Lower leg skin (tissue), 4 donors: Measurements from ENCODE around the gene PILRB. TPM values are rescaled to one million over a fixed set of nuclear protein-coding genes. Genes with fewer than 3 reads are reported as not detected.
"Not testable (repeated sequence)": the region's sequence is repeated elsewhere in the genome, so short reads cannot be mapped to it uniquely, and the experiment has no call there.

ENCODE experiments used
- DNase-seq, 2 donors: peaks; one replicate each; pipeline ENCODE4 v3.0.0-alpha.2; 2019; ENCODE audit warnings: low spot score in 2 of 2
- H3K4me3 ChIP-seq: fragments of 200-600 bp; sonication (generic); 2 replicates; pipeline ENCODE4 v1.5.1; 2017; ENCODE audit warnings: mild to moderate bottlenecking, low read depth; ENCODE audit not compliant: poor library complexity, severe bottlenecking
- CTCF ChIP-seq, 3 donors: fragments of 450-650 bp; IDR thresholded peaks; one replicate each; pipeline ENCODE4 v1.5.1; 2016; ENCODE audit warnings: antibody characterized with exemption in 3 of 3, mild to moderate bottlenecking in 3 of 3, moderate library complexity in 2 of 3
- POLR2A ChIP-seq, 2 donors: fragments of 450-650 bp; IDR thresholded peaks; one replicate each; pipeline ENCODE4 v1.6.1; 2016 to 2017; ENCODE audit warnings: antibody characterized with exemption in 2 of 2, mild to moderate bottlenecking in 1 of 2, moderate library complexity in 1 of 2
- WGBS, 2 donors: methylation state at CpG; one replicate each; pipeline ENCODE4 v1.1.5; 2018; 5-methylcytosine and 5-hydroxymethylcytosine counted together
- intact Hi-C: fragments of 100-400 bp; cut with DNase I; formaldehyde crosslinking; loops from one replicate; pipeline ENCODE4 v1.15.0; 2023; ENCODE audit warnings: low total_unique reads
- total RNA-seq, 4 donors: library from RNA; depleted of rRNA; stranded (reverse); fragments of >200 nt; gene quantifications; one replicate each; pipeline ENCODE4 v1.1.0, GENCODE V29; 2016

PILRB gene
- total RNA-seq, 4 donors from 2014 or later: 33.3 to 86.8 (median 47.3) TPM

GRCh38 chr7:100374601-100375000 lies 16.7 kb downstream of the PILRB start:
- intact Hi-C loops: no loop called here
- no peak for DNase-seq
- no peak for TF ChIP-seq POLR2A (IDR thresholded peaks at IDR 0.05)
- no peak for TF ChIP-seq CTCF (IDR thresholded peaks at IDR 0.05)
- 77 to 81% methylated on average over 5 of the region's 5 CpGs for WGBS, 2 donors
- H3K4me3 ChIP-seq: no peak overlapping the region

GRCh38 chr7:100376066-100376465 lies 18.1 kb downstream of the PILRB start:
- no peak for TF ChIP-seq CTCF (IDR thresholded peaks at IDR 0.05)
- no peak for TF ChIP-seq POLR2A (IDR thresholded peaks at IDR 0.05)
- DNase-seq: no peak
- intact Hi-C loops: no loop called here
- WGBS, 2 donors: 84 to 96% methylated on average over 3 of the region's 3 CpGs
- no peak overlapping the region for H3K4me3 ChIP-seq

DNA sequence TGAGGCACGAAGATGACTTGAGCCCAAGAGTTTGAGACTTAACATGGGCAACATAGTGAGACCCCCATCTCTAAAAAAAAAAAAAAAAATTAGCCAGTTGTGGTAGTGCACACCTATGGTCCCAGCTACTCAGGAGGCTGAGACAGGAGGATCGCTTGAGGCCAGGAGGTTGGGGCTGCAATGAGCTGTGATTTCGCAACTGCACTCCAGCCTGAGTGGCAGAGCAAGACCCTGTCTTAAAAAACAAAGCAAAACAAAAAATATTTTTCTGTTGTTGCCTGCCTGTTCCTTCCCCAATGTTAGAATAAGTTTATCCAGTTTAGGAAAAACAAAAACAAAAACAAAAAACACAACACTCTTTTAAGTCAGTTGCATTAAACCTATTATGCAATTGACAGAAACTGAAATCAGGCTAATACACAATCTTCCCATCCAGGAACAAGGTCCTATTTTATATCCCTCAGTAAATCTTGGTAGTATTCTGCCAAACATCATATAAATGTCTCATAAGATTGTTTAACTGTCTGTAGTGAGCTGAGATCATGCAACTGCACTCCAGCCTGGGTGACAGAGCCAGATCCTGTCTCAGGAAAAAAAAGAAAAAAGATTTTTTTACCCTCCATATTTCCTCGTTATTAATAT lies 20.3 kb downstream of the PILRB start:
- no peak for DNase-seq
- no peak for TF ChIP-seq CTCF (IDR thresholded peaks at IDR 0.05)
- no peak overlapping the region for H3K4me3 ChIP-seq
- intact Hi-C loops: no loop called here
- 80 to 91% methylated on average over 4 of the region's 4 CpGs for WGBS, 2 donors

DNA sequence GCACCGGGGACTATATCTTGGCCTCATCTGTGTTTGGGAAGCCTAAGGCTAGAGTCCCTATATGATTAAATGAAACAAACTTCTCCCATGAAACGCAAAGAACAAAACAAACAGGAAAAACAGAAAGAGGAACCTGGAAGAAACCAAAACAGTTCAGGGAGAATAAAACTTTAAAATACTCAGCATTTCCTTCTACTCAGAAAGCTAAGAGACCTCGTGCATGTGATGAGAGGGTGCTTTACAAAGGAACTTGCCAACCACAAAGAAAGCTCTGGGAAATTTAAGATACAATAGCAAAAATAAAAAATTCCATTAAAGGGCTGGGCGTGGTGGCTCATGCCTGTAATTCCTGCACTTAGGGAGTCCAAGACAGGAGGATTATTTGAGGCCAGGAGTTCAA lies 22.3 kb downstream of the PILRB start:
- H3K4me3 ChIP-seq: no peak overlapping the region
- intact Hi-C loops: no loop called here
- WGBS, 2 donors: 72 to 74% methylated on average over 4 of the region's 4 CpGs
- DNase-seq: no peak
- TF ChIP-seq POLR2A (IDR thresholded peaks at IDR 0.05) (no peak), CTCF (IDR thresholded peaks at IDR 0.05) (no peak)

GRCh38 chr7:100381531-100382233 lies 23.8 kb downstream of the PILRB start:
- H3K4me3 ChIP-seq, intact Hi-C loops, DNase-seq: not testable (repeated sequence)
- 67 to 91% methylated on average over 45 to 47 of the region's 49 CpGs for WGBS, 2 donors

DNA sequence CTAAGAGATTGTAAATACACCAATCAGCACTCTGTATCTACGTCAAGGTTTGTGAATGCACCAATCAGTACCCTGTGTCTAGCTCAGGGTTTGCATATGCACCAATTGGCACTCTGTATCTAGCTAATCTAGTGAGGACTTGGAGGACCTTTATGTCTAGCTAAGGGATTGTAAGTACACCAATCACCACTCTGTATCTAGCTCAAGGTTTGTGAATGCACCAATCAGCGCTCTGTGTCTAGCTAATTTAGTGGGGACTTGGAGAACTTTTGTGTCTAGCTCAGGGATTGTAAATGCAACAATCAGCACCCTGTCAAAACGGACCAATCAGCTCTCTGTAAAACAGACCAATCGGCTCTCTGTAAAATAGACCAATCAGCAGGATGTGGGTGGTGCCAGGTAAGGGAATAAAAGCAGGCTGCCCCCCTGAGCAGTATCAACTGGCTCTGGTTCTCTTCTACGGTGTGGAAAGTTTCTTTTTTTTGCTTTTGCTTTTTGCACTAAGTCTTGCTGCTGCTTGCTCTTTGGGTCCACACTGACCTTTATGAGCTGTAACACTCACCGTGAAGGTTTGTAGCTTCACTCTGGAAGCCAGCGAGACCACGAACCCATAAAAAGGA lies 24.4 kb downstream of the PILRB start:
- intact Hi-C loops, DNase-seq, H3K4me3 ChIP-seq: not testable (repeated sequence)
- WGBS, 2 donors: 77 to 85% methylated on average over 8 of the region's 8 CpGs
